HG03097 (cell line): ENCODE measurements around the gene FYTTD1.

ENCODE experiments used
- ATAC-seq: cut with Tn5 transposase; IDR thresholded peaks from one replicate; pipeline ENCODE4 v1.9.1; 2021; ENCODE audit not compliant: unreplicated experiment, low FRiP score

The FYTTD1 gene

GRCh38 chr3:197829397-197830045, 79.8 kb downstream of the FYTTD1 start:
- no peak for ATAC-seq

GRCh38 chr3:197830308-197830966, 80.8 kb downstream of the FYTTD1 start:
- no peak for ATAC-seq

GRCh38 chr3:197830967-197831313, 81.3 kb downstream of the FYTTD1 start:
- ATAC-seq = no peak

- no peak for ATAC-seq
Measured at GRCh38 chr3:197833930-197834715, 84.4 kb downstream of the FYTTD1 start.

- no peak for ATAC-seq
Measured at GRCh38 chr3:197835509-197835908, 85.8 kb downstream of the FYTTD1 start.

- ATAC-seq = no peak
Measured at GRCh38 chr3:197836244-197836643, 86.6 kb downstream of the FYTTD1 start.
